CD4-positive, alpha-beta T cell treated with Interleukin-4 for 1 hour (primary cell): ENCODE measurements around the gene C2CD2L.
"Not testable (repeated sequence)": the region's sequence is repeated elsewhere in the genome, so short reads cannot be mapped to it uniquely, and the experiment has no call there.

ENCODE experiments used
- DNase-seq, 2 donors: peaks; one replicate each; pipeline ENCODE4 v3.0.0-alpha.2; 2020 to 2022

Gene C2CD2L

DNA sequence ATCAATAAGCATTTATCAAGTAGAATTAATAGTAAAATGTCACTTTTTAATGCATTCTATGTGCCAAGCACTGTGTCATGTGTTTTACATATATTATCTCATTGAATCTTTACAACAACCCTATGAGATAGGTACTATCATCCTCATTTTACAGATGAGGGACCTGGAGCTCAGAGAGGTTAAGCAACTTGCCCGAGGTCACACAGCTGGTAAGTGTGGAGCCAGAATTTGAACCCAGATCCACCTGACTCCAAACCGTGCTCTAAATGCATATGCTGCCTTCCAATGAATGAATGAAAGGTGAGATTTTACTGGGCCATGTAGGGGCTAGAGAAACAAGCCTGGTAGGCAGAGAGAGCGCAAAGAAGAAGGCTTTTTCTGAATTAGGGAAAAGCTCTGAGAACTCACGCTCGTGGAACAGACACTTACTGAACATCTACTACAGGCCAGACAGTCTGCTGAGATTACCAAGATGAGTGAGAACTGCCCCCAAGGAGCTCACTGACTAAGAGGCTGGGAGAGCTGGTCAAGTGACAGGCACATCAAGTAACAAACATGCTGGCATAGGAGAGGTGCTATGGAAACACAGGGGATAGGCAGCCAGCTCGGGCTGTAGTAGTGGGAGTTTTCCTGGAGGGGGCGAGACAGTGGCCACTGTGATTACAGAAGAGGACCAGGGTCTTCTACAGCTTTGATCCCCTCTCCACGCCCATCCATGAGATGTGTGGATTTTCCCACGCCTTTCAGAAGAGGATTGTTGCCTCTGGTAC, 46.1 kb downstream of the C2CD2L start:
- DNase-seq, result no peak

GRCh38 chr11:119154178-119154577, 47.0 kb downstream of the C2CD2L start:
- DNase-seq, result no peak

GRCh38 chr11:119155733-119156492, 48.8 kb downstream of the C2CD2L start:
- DNase-seq, result no peak

GRCh38 chr11:119156496-119156895, 49.4 kb downstream of the C2CD2L start:
- DNase-seq, result no peak

- no peak for DNase-seq
Measured at GRCh38 chr11:119157063-119157462, 49.9 kb downstream of the C2CD2L start.

GRCh38 chr11:119158467-119158866, 51.3 kb downstream of the C2CD2L start:
- DNase-seq, result no peak

DNA sequence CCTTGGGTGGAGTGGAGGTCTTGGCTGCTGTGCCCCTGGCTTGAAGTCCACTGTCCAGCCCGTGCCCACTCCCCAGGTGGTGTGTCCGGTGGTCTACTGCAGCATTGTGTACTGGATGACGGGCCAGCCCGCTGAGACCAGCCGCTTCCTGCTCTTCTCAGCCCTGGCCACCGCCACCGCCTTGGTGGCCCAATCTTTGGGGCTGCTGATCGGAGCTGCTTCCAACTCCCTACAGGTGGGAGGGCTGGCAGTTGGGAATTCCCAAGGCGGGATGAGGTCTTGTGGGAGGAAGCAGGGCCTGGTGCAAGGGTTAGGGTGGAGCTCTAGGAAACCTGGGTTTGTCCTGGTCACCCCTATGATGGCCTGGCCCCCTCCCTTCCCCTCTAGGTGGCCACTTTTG, 53.0 kb downstream of the C2CD2L start:
- DNase-seq, result no peak

DNA sequence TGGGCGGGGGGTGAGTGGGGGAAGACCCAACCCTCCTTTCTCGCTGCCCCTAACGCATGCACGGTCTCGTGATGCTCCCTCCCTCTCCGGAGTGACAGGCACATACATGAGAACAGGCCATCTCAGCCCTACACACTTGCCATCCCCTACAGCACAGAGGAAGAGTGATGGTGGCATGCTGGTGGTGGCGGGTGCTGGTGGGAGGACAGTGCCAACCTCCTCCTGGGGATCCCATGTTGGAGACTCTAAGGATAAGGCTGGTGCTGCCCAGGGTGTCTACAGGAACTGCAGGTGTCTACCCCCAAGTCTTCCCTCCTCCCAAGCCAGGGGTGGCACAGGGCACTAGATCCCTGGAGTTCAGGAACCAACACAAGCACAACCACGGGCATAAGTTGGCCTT, 54.7 kb downstream of the C2CD2L start:
- no peak for DNase-seq

GRCh38 chr11:119166368-119167076, 59.4 kb downstream of the C2CD2L start:
- no peak for DNase-seq

- not testable (repeated sequence) for DNase-seq
Measured at GRCh38 chr11:119167077-119167458, 59.9 kb downstream of the C2CD2L start.

GRCh38 chr11:119167933-119168332, 60.8 kb downstream of the C2CD2L start:
- no peak for DNase-seq
